GM18907 (cell line): ENCODE data around the gene RNF141.
A peak's percentile ranks its signal among the peaks of the same experiment; 100 is the strongest.

Experiments
- ATAC-seq: cut with Tn5 transposase; IDR thresholded peaks from one replicate; pipeline ENCODE4 v1.9.1; 2021; ENCODE audit warnings: mild to moderate bottlenecking, moderate library complexity; ENCODE audit not compliant: unreplicated experiment

RNF141 gene

GRCh38 chr11:10561947-10562346 lies 21.0 kb upstream of the RNF141 start:
- no peak for ATAC-seq

DNA sequence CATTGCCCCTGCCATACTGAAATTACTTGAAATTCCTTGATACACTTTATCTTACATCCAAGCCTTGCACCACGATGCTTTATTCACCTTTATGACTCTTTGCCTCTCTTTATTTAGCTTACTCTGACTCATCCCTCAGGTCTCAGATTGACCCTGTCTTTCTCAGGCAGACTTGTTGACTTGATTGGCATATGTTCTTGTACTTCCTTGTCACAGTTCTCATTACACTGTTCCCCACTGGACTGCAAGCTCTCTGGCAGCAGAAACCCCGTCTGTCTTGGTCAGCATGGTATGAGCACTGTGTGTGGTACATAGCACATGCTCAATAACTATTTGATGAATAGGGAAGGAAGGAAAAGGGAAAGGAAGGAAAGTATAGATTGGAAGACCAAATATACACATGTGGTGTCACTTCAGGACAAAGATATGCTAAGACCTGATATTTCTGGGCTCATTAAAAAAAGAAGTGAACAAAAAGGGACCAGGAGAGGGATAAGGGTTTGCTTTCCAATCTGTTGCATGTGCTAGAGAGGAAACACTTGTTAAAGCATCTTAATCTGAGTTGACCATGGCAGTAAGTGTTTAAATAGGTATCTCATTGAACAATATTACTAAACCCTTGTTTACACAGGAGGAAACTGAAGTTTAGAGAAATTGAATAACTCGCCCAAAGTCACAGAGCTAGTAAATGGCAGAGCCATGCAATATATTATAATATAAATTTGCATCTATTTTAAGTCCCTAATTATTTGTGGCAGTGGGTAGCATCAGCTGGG lies 20.2 kb upstream of the RNF141 start:
- ATAC-seq = no peak

- no peak for ATAC-seq
These were observed 17.3 kb upstream of the RNF141 start for GRCh38 chr11:10558288-10558687.

DNA sequence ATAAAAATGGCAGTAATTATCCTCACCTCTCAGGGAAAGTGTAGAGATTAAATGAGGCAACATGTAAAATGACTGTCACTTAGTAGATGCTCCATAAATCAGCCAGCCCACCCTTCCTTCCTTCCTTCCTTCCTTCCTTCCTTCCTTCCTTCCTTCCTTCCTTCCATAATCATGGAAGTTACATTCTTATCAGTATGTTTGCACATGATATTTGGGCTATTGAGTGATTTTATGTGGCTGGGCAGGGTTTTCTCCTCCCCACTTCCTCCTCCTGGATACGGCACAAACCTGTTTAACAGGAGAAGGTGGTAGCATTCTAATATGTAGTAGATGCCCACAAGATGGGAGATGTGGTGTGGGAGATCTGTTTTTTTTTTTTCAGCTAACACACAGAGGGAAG lies 15.6 kb upstream of the RNF141 start:
- ATAC-seq = no peak

GRCh38 chr11:10551845-10552352 lies 10.9 kb upstream of the RNF141 start:
- ATAC-seq = no peak

DNA sequence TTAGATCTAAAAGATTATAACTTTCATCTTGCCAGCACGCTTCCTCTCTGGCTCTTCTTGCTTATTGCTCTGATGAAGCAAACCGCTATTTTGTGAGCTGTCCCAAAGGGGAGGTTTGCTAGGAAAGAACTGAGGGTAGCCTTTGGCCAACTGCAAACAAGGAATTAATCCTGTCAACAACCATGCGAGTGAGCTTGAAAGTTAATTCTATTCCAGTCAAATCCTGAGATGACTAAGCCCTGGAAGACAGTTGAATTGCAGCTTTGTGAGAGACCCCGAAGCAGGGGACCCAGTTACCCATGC lies 10.3 kb upstream of the RNF141 start:
- ATAC-seq = no peak

DNA sequence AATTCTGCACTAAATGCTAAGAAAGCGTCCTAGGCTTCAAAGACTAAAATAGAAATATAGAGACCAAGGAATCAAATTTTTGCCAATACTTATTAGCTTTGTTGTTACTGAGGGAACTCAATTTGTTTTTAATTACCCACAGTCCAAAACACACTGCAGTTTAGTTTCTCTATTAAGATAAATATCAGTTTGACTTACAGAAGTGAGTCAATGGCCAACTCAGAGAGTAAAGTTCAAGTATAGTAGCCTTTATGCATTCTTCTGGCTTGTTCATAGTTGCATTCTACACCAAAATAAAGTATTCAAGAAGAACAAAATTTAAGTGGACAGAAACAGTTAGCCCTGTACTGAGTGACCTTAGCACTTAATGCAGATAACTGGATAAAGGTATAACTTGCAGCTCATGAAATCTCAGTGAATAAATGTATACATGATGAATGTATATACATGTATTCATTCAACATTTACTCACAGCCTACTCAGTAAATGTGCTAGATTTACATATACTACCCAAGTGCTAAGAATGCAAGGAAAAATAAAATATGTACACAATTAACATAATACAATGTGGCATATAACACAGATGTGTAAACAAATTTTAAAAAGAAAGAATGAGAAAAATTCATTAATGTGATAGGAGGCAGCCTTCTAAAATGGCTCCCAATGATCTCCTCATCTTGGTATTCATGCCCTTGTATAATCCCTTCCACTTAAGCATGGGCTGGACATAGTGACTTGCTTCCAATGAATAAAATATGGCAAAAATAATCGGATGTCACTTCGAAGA lies 9.7 kb upstream of the RNF141 start:
- ATAC-seq = no peak

DNA sequence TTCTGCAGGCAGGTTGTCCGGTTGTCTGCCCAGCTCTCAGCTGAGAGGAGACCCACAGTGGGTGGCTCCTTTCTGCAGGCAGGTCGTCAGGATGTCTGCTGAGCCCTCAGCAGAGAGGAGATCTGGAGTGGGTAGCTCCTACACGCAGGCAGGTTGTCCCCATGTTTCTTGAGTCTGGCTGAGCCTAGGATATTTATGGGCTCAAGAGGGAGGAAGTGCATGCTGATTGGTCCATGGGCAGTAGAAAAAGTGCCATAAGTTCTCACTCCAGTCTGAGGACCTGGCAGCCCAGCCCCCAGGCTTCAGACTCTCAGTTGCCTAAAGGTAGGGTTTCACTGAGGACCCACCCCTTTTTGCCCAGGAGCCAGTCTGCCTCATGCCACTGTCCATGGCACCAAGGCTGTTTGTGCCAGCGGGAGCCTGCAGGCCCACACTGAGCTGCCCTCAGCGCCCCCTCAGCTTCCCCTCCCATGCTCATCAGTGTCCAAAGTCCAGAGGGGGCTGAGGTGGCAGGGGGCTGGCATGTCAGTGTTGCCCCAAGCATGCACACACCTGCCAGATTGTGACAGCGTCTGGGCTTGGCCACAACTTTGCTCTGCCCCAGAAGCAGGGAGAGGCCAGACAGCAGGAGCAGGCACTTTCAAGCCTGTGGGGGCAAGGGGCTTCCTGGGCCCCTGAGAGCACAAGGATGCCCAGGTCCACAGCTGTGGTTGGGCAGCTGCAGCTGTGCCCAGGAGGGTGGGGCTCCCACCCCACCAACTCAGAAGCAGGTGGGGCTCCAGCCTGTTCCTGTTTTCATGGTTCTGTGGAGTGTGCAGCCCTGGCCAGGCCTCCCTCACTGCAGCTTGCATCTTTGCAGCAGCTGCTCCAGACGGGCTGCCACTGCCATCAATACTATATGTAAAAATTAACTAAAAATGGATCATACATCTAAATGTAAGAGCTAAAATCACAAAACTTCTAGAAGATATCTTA lies 3.8 kb upstream of the RNF141 start:
- no peak for ATAC-seq

- ATAC-seq = no peak
These were observed 2.8 kb upstream of the RNF141 start for GRCh38 chr11:10543782-10544181.

- ATAC-seq = no peak
These were observed 1.8 kb upstream of the RNF141 start for GRCh38 chr11:10542776-10543175.

DNA sequence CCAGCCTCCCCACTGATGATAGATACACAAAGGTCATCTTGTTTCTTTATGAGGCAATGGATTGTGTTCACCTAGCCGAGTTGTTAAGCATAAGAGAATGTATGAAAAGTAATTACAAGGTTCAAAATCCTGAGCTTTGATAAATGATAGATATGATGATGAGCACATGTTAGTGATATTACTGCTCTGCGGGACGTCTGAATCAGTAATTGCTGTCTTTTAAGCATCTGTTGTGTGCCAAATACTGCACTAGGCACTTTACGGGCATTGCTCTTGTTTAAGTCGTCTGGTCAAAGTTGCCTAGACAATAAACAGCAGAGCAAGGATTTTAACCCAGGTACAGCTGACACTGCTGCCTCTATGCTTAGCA lies 559 bp upstream of the RNF141 start:
- no peak for ATAC-seq

DNA sequence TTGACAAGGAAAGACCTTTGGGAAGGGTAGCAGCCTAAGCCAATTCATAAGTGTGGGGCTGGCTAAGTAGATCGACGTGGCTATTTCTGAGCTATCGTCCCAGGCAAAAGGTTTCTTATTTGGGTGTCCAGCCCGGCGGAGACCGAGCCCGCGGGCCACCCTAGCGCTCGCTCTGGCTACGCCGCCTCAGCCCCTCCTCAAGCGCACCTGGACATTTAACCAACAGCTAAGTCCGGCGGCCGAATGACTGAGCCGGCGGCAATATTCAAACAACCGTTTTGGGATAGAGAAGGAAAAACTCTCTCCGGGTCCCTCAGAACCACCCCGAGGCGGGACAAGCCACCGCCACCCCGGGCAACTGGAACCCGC lies 457 bp downstream of the RNF141 start:
- ATAC-seq = peak; percentile 30

GRCh38 chr11:10539339-10539738 lies 1.6 kb downstream of the RNF141 start:
- ATAC-seq = no peak

DNA sequence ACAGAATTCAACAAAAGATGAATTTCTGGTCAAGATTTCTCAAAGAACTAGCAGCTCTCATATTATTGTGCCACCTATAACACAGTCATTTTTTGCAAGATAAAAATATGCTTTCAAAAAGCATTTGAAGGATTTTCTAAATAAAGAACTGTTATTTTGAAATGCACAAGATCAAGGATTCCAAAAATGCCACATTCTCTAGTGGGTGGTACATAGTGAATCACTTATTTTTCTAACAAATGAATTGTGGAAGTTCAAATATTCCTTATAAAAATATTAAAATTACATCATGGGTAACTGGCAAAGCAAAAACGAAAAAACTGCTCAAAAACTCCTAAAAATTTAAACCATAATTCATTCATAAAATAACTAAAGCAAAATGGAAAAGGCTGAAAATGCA lies 2.1 kb downstream of the RNF141 start:
- no peak for ATAC-seq

GRCh38 chr11:10537600-10537999 lies 3.4 kb downstream of the RNF141 start:
- ATAC-seq = no peak

DNA sequence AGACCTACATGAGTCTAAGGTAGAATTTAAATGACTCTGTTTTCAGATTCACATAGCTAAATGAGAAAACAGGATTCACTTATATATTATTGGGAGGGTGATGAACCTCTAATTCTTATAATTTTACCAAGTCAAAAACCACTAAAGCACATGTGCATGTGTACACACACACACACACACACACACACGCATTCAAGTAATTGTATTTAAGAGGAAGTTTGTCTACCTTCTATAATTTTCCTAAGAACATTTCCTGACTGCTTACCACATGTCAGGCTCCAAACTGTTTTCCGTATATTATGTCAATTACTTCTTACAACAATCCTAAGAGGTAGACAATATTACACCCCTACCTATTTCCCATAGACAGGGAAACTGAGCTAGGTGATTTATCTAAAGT lies 6.7 kb downstream of the RNF141 start:
- ATAC-seq = no peak

GRCh38 chr11:10533323-10533722 lies 7.7 kb downstream of the RNF141 start:
- no peak for ATAC-seq

GRCh38 chr11:10532526-10532925 lies 8.5 kb downstream of the RNF141 start:
- ATAC-seq = no peak

DNA sequence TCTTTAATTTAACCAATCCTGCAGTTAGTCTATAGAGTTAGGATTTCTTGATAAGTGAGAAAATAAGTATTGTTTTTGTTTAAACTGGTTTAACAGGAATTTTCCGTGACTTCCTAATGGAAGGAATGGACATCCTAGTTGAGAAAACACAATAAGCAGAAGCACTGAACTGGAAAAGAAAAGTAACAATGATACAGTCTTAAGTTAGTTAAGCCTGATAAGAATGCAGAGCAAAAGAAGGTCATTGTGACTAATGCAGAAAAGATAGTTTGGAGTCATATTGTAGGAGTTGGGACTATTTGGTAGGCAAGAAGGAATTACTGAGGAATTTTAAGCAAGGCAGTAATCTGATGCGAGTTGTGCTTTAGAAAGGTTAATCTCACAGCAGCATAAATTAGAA lies 11.7 kb downstream of the RNF141 start:
- ATAC-seq = no peak

DNA sequence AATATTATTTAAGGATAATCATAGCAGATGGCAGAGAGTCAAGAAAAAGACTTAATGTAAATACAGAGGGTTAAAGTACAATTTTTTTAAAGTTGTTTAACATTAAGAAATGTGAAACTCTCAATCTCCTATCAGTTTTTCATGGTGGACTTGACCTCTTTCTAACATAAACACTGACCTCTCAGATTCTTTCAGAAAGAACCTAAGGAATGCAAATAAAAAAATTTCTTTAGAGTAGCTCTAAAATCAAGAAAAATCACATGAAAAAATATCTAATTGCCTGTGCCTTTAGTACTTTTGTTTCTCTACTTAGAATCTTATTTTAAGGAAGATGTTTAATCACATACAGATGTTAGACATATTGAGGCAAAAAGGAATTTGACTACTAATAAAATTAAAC lies 12.9 kb downstream of the RNF141 start:
- ATAC-seq = no peak
